ENCODE results near the gene RBM28.
A peak's percentile ranks its signal among the peaks of the same experiment; 100 is the strongest.

RBM28 gene

DNA sequence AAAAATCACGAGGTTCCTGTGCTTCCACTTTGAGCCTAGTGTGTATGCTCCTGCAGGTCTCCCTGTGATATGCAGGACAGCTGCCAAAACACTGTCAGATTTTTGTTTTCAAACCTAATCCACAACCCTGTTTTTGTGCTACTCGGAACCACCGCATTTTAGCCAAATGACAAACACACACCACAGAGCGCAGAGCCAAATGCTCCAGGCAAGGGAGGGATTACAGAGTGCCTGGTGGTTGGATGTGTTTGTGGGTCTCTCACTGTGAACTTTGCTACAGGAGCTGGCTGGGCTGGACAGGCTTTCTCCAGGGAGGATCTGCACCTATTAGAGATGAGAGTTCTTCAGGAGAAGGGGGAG lies 5.7 kb upstream of the RBM28 start:
- H3K9me3 ChIP-seq (ENCODE audit: control insufficient read depth, insufficient read depth, low read depth, low read length), result no peaks in the 10 kb centered on the region

DNA sequence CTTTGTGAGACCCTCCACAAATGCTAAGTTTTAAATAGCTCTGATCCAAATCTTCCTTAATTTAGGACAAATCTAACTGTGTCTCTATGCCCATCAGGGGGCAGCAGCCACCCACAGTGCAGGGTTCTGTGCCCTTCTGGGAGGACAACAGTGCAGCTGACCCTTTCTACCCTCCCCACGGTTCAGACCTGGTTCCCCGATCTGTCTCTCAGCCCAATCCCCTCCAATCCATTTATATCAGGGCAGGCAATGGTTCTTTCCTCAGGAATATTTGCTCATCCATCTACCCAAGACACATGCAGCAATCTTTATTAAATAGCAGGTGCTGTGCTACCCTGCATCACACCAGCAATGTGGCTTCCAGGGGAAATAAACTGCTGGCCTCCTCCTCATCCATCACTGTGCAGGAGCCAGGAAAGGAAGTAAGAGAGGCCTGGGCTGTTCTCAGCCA lies 4.0 kb upstream of the RBM28 start:
- CTCF ChIA-PET, result interaction anchor here (0.6 to 9.0 kb wide), 34 partner anchors 8 to 139 kb away, joined by 3 to 378 read pairs (median 6); no protein-coding TSS in a partner anchor
- TF ChIP-seq, protein P1, sequence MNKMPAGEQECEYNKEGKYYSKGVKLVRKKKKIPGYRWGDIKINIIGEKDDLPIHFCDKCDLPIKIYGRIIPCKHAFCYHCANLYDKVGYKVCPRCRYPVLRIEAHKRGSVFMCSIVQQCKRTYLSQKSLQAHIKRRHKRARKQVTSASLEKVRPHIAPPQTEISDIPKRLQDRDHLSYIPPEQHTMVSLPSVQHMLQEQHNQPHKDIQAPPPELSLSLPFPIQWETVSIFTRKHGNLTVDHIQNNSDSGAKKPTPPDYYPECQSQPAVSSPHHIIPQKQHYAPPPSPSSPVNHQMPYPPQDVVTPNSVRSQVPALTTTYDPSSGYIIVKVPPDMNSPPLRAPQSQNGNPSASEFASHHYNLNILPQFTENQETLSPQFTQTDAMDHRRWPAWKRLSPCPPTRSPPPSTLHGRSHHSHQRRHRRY (tag by site-specific recombination; IDR thresholded peaks at IDR 0.05), result no peak
- TF ChIP-seq ZNF654 (tag by site-specific recombination; IDR thresholded peaks at IDR 0.05; ENCODE audit: low read depth), result peak; percentile 91
- TF ChIP-seq TRIM28 (IDR thresholded peaks at IDR 0.05; ENCODE audit: borderline replicate concordance, low read length), result no peak
- TF ChIP-seq, protein P2, sequence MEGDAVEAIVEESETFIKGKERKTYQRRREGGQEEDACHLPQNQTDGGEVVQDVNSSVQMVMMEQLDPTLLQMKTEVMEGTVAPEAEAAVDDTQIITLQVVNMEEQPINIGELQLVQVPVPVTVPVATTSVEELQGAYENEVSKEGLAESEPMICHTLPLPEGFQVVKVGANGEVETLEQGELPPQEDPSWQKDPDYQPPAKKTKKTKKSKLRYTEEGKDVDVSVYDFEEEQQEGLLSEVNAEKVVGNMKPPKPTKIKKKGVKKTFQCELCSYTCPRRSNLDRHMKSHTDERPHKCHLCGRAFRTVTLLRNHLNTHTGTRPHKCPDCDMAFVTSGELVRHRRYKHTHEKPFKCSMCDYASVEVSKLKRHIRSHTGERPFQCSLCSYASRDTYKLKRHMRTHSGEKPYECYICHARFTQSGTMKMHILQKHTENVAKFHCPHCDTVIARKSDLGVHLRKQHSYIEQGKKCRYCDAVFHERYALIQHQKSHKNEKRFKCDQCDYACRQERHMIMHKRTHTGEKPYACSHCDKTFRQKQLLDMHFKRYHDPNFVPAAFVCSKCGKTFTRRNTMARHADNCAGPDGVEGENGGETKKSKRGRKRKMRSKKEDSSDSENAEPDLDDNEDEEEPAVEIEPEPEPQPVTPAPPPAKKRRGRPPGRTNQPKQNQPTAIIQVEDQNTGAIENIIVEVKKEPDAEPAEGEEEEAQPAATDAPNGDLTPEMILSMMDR (tag by site-specific recombination; IDR thresholded peaks at IDR 0.05), result peak; percentile 83
- TF ChIP-seq, protein P3, sequence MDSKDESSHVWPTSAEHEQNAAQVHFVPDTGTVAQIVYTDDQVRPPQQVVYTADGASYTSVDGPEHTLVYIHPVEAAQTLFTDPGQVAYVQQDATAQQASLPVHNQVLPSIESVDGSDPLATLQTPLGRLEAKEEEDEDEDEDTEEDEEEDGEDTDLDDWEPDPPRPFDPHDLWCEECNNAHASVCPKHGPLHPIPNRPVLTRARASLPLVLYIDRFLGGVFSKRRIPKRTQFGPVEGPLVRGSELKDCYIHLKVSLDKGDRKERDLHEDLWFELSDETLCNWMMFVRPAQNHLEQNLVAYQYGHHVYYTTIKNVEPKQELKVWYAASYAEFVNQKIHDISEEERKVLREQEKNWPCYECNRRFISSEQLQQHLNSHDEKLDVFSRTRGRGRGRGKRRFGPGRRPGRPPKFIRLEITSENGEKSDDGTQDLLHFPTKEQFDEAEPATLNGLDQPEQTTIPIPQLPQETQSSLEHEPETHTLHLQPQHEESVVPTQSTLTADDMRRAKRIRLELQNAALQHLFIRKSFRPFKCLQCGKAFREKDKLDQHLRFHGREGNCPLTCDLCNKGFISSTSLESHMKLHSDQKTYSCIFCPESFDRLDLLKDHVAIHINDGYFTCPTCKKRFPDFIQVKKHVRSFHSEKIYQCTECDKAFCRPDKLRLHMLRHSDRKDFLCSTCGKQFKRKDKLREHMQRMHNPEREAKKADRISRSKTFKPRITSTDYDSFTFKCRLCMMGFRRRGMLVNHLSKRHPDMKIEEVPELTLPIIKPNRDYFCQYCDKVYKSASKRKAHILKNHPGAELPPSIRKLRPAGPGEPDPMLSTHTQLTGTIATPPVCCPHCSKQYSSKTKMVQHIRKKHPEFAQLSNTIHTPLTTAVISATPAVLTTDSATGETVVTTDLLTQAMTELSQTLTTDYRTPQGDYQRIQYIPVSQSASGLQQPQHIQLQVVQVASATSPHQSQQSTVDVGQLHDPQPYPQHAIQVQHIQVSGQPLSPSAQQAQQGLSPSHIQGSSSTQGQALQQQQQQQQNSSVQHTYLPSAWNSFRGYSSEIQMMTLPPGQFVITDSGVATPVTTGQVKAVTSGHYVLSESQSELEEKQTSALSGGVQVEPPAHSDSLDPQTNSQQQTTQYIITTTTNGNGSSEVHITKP (tag by site-specific recombination; IDR thresholded peaks at IDR 0.05), result peak; percentile 44; the same call in 1 of the 2 replicates
- no peak for TF ChIP-seq REPIN1 (tag by site-specific recombination; IDR thresholded peaks at IDR 0.05; ENCODE audit: low read depth)
- TF ChIP-seq ZBTB17 (tag by site-specific recombination; IDR thresholded peaks at IDR 0.05), result peak; percentile 67; the same call in 1 of the 2 replicates
- POLR2A ChIA-PET, result interaction anchor here (0.9 to 1.4 kb wide), 4 partner anchors 40 to 515 kb away, joined by 3 to 8 read pairs (median 4); partner anchors contain the start of genes ATP6V1F and HILPDA

More for the DNA sequence above, 5.7 kb upstream of the RBM28 start:
- Histone ChIP-seq H3K27ac (ENCODE audit: extremely low read depth, low read depth, low read length) (no peak overlapping the region), H3K4me3 (ENCODE audit: low read depth, low read length) (no peak overlapping the region), H3K36me3 (ENCODE audit: control insufficient read depth in 2 of 2, insufficient read depth in 1 of 2, low read length in 2 of 2) (no peaks in the 10 kb centered on the region), H3K4me1 (ENCODE audit: control insufficient read depth, insufficient read depth, low read length) (no peaks in the 10 kb centered on the region)
- ChIA-PET CTCF (interaction anchor here (1.3 to 9.0 kb wide), 4 partner anchors 23 to 111 kb away, joined by 3 to 378 read pairs (median 84); no protein-coding TSS in a partner anchor), POLR2A (interaction anchor here (1.4 kb wide), 1 partner anchor 61 kb away, joined by 4 read pairs; the partner anchor contains the start of gene IMPDH1)
- TF ChIP-seq ZNF16 (tag by site-specific recombination; IDR thresholded peaks at IDR 0.05; ENCODE audit: low read depth) (no peak), ZNF701 (tag by site-specific recombination; IDR thresholded peaks at IDR 0.05) (no peak), ZNF426 (tag by site-specific recombination; IDR thresholded peaks at IDR 0.05) (no peak), ZBTB17 (tag by site-specific recombination; IDR thresholded peaks at IDR 0.05) (peak; percentile 78; the same call in 1 of the 2 replicates)

DNA sequence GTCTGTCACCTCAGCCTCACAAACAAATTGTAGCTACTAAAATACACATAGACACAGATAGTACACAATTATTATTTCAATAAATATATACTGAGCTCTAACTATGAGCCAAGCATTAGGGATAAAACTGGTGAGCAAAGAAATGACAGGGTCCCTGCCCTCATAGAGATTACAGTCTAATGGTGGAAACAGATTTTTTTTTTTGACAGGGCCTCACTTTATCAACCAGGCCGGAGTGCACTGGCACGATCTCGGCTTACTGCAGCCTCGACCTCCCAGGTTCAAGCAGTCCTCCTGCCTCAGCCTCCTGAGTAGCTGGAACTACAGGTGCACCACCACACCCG lies 695 bp upstream of the RBM28 start:
- Histone ChIP-seq H3K4me3 (ENCODE audit: low read depth, low read length) (no peak overlapping the region), H3K27ac (ENCODE audit: extremely low read depth, low read depth, low read length) (no peak overlapping the region), H3K9me3 (ENCODE audit: control insufficient read depth, insufficient read depth, low read depth, low read length) (no peaks in the 10 kb centered on the region), H3K4me1 (ENCODE audit: control insufficient read depth, insufficient read depth, low read length) (no peaks in the 10 kb centered on the region), H3K36me3 (ENCODE audit: control insufficient read depth in 2 of 2, insufficient read depth in 1 of 2, low read length in 2 of 2) (peaks cover 0 to 13% of the 10 kb centered on the region in 2 experiments; a peak in 1 of 3 replicates)
- POLR2A ChIA-PET, result interaction anchor here (0.6 to 1.4 kb wide), 11 partner anchors 10 to 84 kb away, joined by 3 to 8 read pairs (median 3); no protein-coding TSS in a partner anchor
- CTCF ChIA-PET, result interaction anchor here (0.6 to 9.0 kb wide), 9 partner anchors 10 to 723 kb away, joined by 3 to 378 read pairs (median 6); no protein-coding TSS in a partner anchor
- TF ChIP-seq ZNF514 (tag by site-specific recombination; IDR thresholded peaks at IDR 0.05) (no peak), ZNF768 (tag by site-specific recombination; IDR thresholded peaks at IDR 0.05) (no peak), ZNF211 (tag by site-specific recombination; IDR thresholded peaks at IDR 0.05; ENCODE audit: low read depth) (no peak), ZNF416 (tag by site-specific recombination; IDR thresholded peaks at IDR 0.05) (no peak), ZNF423 (tag by site-specific recombination; IDR thresholded peaks at IDR 0.05) (no peak), ZXDB (tag by site-specific recombination; IDR thresholded peaks at IDR 0.05) (no peak), OVOL3 (tag by site-specific recombination; IDR thresholded peaks at IDR 0.05) (no peak), ZNF10 (tag by site-specific recombination; IDR thresholded peaks at IDR 0.05) (no peak), ZNF121 (tag by site-specific recombination; IDR thresholded peaks at IDR 0.05) (no peak)
- TF ChIP-seq, protein P4, sequence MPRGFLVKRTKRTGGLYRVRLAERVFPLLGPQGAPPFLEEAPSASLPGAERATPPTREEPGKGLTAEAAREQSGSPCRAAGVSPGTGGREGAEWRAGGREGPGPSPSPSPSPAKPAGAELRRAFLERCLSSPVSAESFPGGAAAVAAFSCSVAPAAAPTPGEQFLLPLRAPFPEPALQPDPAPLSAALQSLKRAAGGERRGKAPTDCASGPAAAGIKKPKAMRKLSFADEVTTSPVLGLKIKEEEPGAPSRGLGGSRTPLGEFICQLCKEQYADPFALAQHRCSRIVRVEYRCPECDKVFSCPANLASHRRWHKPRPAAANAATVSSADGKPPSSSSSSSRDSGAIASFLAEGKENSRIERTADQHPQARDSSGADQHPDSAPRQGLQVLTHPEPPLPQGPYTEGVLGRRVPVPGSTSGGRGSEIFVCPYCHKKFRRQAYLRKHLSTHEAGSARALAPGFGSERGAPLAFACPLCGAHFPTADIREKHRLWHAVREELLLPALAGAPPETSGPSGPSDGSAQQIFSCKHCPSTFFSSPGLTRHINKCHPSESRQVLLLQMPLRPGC (tag by site-specific recombination; IDR thresholded peaks at IDR 0.05), result no peak
- TF ChIP-seq, protein P5, sequence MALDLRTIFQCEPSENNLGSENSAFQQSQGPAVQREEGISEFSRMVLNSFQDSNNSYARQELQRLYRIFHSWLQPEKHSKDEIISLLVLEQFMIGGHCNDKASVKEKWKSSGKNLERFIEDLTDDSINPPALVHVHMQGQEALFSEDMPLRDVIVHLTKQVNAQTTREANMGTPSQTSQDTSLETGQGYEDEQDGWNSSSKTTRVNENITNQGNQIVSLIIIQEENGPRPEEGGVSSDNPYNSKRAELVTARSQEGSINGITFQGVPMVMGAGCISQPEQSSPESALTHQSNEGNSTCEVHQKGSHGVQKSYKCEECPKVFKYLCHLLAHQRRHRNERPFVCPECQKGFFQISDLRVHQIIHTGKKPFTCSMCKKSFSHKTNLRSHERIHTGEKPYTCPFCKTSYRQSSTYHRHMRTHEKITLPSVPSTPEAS (tag by site-specific recombination; IDR thresholded peaks at IDR 0.05), result no peak

More for the DNA sequence above, 4.0 kb upstream of the RBM28 start:
- H3K4me1 ChIP-seq (ENCODE audit: control insufficient read depth, insufficient read depth, low read length), result no peaks in the 10 kb centered on the region
- H3K4me3 ChIP-seq (ENCODE audit: low read depth, low read length), result no peak overlapping the region
- H3K9me3 ChIP-seq (ENCODE audit: control insufficient read depth, insufficient read depth, low read depth, low read length), result no peaks in the 10 kb centered on the region
- no peaks in the 10 kb centered on the region for H3K36me3 ChIP-seq (ENCODE audit: control insufficient read depth in 2 of 2, insufficient read depth in 1 of 2, low read length in 2 of 2)
- H3K27ac ChIP-seq (ENCODE audit: extremely low read depth, low read depth, low read length), result no peak overlapping the region

All from HEK293 (cell line).